HG03196 (cell line): ENCODE measurements around the gene LUC7L3.
"Not testable (repeated sequence)": the region's sequence is repeated elsewhere in the genome, so short reads cannot be mapped to it uniquely, and the experiment has no call there.

Experiments used
- ATAC-seq: cut with Tn5 transposase; IDR thresholded peaks from one replicate; pipeline ENCODE4 v1.9.1; 2021; ENCODE audit not compliant: unreplicated experiment

The LUC7L3 gene

DNA sequence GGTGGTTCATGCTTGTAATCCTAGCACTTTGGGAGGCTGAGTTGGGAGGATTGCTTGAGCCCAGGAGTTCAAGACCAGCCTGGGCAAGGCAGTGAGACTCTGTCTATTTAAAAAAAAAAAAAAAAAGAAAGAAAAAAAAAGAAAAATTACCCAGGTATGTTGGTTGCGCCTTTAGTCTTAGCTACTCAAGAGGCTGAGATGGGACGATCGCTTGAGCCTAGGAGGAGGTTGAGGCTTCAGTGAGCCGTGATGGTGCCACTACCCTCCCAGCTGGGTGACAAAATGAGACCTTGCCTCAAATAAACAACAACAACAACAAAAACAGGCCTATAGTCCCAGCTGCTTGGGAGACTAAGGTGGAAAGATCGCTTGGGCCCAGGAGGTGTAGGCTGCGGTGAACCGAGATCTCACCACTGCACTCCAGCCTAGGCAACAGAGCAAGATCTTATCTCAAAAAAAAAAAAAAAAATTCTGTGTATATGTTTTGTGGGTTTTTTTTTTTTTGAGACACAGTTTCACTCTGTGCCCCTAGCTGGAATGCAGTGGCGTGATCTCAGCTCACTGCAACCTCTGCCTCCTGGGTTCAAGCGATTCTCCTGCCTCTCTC, 60.4 kb downstream of the LUC7L3 start:
- no peak for ATAC-seq

DNA sequence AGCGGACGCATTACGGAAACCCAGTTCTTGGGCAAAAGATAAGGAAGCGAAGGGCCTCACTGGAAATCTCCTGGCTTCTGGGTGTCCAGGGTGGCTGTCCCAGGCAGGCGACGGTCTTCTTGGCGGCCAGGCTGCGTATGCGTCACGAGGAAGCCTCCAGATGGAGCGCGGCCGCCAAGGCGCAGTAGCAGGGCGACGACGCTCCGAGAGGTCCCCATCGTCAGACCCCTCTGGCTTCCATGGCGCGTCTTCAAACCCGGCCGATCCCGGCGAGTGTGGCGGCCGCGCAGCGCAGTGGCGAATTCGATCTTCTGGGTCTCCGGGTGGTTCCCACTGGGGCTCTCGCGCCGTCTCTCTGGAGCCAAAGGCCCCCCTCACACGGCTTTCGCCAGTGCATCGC, 61.8 kb downstream of the LUC7L3 start:
- ATAC-seq = no peak

DNA sequence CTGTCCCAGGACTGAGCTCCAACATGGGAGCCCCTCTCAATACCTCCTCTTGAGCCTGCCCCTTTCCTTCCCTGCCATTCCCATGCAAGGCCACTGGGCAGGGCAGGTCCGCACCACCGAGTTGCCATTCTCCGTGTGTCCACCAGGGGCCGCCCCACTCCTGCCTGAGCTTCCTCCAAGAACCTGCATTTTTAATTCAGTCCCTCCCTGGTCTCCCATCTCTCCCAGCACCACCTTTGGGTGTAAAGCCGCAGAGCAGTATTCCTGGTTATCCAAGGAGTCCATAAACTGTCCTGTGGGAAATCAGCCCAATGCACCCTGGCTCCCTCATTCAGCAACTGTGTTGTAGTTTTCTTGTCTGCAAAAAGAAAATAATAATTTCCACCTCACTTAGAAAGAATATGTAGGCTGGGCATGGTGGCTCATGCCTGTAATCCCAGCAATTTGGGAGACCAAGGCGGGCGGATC, 63.8 kb downstream of the LUC7L3 start:
- no peak for ATAC-seq

DNA sequence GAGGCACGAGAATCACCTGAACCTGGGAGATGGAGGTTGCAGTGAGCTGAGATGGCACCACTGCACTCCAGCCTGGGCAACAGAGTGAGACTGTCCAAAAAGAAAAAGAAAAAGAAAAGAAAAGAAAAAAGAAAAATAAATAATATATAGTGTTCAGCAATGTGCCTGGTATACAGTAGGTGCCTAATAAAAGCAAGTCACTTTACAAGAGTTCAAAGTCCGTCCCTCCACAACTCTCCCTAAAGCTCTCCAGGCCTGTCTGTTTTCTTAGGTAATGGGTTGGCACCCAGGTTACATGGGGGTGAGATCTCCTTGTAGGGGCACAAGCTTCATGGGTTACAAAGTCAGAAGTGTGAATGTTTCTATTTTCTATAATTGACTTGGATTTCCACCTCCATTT, 64.5 kb downstream of the LUC7L3 start:
- no peak for ATAC-seq

DNA sequence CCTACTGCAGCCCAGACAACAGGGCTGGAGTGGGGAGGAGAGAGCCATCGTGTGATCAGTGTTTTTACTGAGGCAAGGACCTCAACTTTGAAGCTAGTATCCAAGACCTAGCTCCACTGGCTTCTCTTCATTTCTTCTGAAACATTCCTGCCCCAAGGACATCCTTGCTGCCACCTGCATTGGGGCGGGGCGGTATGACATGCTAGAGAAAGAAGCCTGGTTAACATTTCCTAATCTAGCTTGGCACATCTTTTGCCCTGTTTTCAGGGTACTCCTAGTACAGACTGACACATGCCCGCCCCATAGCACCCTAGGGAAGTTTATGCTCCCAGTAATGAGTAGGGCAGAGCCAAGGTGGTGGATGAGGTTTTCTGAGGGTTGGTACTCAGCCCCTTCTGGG, 65.7 kb downstream of the LUC7L3 start:
- ATAC-seq = no peak

DNA sequence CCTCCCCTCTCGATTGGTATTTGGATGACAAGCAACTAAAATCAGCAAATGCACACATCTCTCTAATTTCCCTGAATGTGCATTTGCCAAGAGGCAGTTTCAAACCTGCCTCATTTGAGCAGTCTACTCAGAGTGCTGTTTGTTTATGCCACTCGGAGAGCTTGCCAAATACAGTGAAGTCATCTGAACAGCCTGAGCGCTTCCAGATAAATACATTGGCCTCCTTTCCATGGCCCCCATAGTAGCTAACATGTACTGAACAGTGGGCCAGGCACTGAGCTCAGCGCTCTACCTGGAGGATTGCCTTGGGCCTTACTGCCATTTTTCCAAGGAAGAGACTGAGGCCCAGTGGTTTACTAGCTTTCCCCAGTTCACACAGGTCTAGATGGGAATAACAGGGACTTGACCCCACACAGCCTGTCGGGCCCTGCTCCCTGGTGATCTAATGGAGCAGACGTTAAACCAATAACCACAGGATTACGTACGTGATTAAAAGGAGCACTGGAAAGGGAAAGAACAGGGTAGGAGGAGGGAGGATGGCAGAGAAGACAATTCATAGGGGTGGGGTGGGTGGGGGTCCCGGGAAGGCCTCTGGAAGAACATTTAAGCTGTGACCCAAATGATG, 66.7 kb downstream of the LUC7L3 start:
- no peak for ATAC-seq

DNA sequence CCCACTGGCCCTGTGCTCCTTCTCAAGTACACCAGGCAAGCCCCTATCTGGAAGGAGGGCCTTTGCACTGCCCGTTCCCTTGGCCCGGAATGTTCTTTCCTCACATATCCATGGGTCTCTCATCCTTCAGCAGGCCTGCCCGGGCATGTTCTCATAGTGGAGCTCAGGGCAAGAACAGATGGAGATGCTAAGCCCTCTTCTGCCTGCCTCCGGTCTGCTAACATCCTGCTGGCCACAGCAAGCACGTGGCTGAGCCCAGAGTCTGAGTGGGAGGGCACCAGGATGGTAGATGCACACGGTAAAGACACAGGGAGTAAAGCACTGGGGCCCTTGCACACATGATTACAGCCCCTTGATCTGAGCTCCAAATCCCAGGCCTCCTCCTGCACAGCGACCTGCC, 67.7 kb downstream of the LUC7L3 start:
- ATAC-seq = no peak

DNA sequence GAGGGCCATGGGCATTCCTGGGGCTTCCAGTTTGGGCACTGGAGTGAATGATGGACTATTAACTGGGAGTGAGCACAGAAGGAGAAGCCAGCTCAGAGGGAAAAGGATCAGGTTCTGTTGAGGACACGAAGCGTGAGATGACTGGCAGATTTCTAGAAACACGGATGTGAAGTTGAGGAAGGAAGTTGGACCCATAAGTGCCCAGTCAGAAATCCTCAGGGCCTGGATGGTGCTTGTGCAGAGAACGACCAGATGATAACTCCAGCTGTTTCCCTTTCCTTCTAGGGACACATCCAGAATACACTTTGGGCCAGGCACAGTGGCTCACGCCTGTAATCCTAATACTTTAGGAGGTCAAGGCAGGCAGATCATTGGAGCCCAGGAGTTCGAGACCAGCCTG, 71.2 kb downstream of the LUC7L3 start:
- no peak for ATAC-seq

DNA sequence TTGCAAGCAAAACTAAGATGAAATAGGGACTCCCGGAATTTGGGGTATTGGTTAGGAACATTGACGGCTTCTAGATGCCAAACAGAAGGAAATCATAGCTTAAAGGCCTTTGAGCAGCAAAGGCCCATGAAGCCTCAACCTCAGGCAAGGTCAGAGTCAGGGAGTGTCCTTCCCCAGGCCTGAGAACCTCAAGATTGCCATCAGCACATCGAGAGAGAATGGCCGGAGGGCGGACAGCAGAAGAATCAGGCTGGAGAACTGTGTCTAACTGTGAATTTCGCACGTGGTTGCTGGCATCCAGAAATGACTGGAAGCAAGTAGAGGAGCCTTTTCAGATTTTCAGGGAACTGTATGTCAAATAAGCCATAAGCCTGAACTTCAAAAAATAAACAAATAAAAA, 72.7 kb downstream of the LUC7L3 start:
- ATAC-seq = no peak

DNA sequence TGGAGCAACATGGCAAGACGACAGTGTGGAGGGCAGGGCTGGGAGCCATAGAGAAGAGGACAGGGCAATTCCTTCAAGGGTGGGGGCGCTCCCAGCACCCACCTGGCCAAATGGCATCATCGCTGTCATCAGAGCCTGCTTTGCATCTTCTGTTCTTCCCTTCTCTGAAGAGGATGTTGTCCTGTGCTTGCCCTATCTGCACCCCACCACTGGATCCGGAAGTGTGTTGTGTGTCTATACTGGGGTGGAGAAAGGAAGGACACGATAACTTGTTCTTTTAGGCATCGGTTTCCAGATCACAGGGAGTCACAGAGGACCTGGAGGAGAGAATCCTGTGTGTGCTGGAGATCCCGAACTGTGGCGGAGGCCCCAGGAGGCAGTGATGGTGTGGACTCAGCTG, 73.6 kb downstream of the LUC7L3 start:
- no peak for ATAC-seq

DNA sequence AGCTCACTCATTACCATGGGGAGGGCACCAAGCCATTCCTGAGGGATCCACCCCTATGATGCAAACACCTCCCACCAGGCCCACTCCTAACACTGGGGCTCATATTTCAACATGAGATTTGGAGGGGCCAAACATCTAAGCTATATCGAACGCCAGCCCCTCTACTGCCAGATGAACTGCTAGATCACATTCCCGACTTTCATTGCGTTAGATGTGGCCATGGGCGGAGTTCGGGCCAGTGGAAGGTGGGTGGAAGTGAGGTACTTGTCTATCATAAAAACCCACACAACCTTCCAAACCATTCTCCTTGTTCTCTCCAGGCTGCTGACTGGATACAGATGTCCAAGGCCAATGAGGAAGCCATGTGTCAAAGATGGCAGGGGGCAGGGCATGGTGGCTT, 75.0 kb downstream of the LUC7L3 start:
- ATAC-seq = no peak

DNA sequence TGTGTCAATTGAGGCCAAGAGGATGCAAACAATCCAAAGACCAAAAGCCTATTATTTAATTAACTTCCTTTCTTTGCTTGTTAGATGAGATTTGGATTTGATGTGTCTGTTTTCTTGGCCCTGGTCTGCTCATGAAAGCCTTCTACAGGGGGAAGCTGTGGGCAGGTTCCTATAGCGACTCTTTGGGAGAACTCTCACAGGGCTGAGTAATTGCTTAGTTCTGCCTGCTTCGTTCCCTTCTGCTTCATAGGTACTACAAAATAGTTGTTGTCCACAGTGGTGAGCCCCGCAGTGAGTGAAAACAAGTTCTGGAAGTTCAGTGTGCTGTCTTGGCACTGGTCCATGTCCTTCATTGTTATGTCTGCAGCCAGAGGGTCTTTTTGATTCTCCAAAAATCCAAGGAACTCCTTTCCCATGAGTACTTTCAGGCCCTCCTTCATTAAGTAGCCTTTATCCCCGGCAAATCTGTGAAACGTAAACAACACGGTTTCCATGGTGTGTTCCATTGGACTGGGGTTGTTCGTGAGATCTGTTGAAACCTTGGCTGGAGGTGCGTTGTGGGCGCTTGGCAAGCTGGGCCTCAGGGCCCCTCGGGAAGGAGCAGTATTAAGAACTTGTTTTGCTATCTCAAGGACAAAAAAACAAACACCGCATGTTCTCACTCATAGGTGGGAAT, 77.9 kb downstream of the LUC7L3 start:
- ATAC-seq = no peak

DNA sequence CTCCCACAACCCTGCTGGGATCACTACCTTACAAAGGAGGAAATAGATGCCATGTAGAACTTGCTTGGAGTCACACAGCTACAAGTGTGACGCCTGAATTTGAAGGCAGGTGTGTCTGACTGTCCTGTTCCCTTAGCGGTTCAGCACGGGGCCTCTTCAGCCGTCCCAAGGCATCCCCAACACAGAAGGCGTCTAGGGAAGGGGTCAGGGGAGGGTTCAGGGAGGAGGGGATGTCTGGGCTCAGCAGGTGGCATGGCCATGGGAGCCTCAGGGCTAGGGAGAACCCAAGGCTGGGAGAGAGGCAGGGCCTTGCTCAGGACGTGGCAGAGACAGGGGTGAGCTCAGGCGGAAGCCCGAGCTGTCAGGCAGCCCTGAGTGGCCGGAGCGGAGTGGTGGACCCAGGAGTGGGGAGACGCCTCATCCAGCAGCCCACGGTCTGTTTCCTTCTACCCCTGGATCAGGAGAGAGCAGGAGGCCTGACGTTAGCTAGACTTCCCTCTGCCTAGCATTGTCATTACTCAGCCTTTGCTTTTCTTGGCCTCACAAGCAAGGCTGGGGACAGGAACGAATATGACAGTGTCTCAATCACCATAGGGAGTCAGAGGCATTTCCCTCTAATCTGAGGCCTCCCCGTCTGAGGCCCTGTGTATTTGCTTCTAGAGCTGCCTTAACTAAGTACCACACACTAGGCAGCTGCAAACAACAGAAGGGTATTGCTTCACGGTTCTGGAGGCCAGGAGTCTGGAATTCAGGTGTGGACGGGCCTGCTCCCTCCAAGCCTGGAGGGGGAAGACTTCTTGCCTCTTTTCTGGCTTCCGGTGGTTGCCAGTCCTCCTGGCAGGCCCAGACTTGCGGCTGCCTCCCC, 79.3 kb downstream of the LUC7L3 start:
- ATAC-seq = no peak

DNA sequence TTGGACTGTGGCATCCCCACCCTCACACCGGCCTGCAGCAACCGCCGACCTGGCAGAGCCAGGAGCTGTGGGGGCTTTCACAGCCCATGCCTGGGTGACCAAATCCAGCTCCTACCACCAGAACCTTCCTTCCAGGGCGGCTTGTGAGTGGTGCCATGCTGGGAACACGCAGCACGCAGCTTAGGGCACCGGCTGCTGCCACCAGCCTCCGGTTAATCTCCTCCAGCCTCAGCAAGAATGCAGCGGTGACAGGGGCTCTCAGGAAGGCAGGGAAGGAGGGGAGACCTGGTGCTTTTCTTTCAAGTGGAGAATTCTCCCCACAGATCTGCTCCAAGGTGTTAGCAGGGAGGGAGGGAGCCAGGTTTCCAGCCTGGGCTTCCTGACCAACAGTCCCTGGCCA, 80.2 kb downstream of the LUC7L3 start:
- no peak for ATAC-seq

DNA sequence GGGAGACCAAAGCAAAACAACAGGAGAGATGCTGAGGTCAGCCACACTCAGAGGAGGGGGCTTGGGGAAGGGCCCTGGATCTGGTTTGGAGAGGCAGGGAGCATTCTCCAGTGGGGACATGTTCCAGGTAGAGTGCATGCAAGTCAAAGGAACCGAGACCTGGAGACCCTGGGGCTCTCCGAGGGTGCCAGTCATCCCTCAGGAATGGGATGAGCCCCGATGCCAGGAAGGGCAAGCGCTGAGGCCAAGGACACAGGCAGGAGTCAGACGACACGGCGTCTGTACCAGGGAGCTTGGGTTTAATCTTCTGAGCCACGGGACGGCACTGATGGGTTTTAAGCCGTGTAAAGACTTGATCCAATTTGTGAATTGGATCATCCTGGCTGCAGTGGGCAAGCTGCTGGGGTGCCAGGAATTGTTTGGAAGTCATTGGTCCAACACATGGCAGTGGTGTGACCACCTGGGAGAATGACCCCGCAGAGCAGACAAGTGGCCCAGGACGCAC, 80.8 kb downstream of the LUC7L3 start:
- ATAC-seq = no peak

DNA sequence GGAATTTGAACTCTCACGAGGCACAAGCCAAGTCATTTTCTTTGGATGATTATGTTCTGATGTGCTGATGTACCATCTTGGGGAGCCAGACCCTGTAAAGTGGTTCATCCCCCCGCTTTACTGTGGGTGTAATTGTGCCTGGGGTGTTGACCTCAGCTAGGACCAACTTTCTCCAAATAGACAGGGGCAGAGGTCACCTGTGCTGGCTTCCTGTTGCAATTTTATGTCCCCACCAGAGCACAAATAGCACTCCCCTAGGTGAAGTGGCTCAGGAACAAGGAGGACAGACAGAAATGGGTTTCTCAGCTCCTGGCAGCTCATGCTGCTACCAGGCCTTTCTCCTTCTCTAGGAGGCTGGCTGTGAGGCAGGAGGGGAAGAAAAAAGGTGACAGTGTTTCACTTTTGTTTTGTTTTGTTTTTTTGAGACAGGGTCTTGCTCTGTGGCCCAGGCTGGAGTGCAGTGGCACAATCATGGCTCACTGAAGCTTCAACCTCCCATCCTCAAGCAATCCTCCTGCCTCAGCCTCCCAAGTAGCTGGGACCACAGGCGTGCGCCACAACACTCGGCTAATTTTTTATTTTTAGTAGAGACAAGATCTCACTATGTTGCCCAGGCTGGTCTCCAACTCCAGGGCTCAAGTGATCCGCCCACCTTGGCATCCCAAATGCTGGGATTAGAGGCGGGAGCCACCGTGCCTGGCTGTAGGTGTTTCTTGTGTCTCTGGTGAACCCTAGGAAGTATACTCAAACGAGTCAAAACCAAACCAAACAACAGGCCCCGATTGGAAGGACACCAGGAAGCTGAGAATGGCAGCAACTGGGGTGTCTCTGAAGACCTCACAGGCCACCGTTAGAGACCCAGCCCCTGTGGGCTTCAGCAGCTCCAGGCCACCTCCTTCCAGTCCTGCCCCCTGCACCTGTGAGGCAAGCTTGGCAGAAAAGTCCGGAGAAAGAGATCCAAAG, 83.5 kb downstream of the LUC7L3 start:
- no peak for ATAC-seq

DNA sequence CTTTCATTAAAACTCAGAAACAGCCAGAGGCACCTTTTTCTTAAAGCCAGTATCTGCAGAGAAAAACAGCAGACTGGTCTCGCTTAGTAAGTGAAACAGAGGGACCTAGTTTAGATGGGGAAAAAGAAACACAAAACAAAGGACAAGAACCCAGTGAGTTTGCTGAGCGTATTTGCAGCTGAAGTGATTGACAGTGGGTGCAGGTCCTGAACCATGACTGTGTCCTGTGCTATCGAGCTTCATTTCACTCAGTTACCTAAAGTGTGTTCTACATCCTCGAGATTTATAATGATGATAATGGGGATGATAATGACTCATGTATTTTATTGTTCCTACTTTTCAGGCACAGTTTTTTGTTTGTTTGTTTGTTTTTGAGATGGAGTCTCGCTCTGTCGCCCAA, 84.3 kb downstream of the LUC7L3 start:
- no peak for ATAC-seq

DNA sequence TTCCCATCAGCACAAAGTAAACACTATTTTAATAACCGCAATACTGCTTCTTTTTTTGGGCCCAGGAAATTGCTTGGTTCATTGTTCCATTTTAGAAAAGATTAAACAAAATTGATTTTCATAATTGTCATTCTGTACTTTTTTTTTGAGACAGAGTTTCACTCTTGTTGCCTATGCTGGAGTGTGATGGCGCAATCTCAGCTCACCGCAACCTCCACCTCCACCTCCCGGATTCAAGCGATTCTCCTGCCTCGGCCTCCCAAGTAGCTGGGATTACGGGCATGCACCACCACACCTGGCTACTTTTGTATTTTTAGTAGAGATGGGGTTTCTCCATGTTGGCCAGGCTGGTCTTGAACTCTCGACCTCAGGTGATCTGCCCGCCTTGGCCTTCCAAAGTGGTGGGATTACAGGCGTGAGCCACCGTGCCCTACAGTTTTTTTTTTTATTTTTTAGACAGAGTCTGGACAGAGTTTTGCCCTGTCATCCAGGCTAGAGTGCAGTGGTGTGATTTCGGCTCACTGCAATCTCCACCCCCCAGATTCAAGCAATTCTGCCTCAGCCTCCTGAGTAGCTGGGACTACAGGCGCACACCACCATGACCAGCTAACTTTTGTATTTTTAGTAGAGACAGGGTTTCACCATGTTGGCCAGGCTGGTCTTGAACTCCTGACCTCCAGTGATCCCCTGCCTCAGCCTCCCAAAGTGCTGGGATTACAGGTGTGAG, 85.5 kb downstream of the LUC7L3 start:
- not testable (repeated sequence) for ATAC-seq

DNA sequence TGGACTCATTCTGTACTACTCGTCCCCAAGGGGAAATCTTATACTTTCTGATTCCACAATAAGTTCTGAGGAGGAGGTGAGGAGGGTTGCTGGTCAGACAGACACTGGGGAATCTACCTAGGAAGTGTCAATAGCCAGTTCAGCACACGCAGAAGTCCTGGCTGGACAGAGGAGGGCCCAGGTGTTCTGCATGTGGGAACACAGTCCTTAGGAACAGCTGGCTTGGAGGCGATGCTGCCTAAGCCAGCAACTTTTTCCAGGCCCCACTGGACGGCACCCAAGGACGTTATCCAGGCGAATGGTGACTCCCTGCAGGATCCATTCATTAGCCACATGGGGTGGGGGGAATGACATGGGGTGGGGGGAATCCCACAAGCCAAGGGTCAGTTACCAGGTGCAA, 86.1 kb downstream of the LUC7L3 start:
- no peak for ATAC-seq
